ENCODE data around the gene MLH1. TPM values are rescaled to one million over a fixed set of nuclear protein-coding genes. Genes with fewer than 3 reads are reported as not detected.
"Not testable (repeated sequence)": the region's sequence is repeated elsewhere in the genome, so short reads cannot be mapped to it uniquely, and the experiment has no call there.

MLH1 gene
- total and polyA plus RNA-seq, 11 donors, result 26.0 to 58.4 (median 50.3) TPM

DNA sequence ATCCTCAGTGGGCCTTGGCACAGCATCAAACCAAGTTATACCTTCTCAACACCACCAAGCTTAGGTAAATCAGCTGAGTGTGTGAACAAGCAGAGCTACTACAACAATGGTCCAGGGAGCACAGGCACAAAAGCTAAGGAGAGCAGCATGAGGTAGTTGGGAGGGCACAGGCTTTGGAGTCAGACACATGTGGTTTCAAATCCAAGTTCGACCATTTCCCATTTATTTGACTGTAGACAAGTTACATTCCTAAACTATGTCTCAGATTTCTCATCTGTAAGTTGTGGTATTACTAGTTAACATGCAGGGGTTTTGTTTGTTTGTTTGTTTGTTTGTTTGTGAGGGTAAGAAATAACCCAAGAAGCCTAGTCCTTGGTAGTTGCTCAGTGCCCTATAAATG lies 46.9 kb downstream of the MLH1 start:
- Histone ChIP-seq H3K4me3 (no peak overlapping the region), H3K9me3 (peaks cover 0 to 18% (median 4%) of the 10 kb centered on the region in 12 donors), H3K36me3 (peaks cover 0 to 94% (median 66%) of the 10 kb centered on the region in 9 donors), H3K27ac (no peak overlapping the region), H3K27me3 (no peaks in the 10 kb centered on the region), H3K4me1 (peaks cover 0 to 21% (median 2%) of the 10 kb centered on the region in 12 donors)
- intact Hi-C loops (cut with DNase I), result no loop called here
- TF ChIP-seq POLR2A (IDR thresholded peaks at IDR 0.05), result no peak
- TF ChIP-seq, protein P1, sequence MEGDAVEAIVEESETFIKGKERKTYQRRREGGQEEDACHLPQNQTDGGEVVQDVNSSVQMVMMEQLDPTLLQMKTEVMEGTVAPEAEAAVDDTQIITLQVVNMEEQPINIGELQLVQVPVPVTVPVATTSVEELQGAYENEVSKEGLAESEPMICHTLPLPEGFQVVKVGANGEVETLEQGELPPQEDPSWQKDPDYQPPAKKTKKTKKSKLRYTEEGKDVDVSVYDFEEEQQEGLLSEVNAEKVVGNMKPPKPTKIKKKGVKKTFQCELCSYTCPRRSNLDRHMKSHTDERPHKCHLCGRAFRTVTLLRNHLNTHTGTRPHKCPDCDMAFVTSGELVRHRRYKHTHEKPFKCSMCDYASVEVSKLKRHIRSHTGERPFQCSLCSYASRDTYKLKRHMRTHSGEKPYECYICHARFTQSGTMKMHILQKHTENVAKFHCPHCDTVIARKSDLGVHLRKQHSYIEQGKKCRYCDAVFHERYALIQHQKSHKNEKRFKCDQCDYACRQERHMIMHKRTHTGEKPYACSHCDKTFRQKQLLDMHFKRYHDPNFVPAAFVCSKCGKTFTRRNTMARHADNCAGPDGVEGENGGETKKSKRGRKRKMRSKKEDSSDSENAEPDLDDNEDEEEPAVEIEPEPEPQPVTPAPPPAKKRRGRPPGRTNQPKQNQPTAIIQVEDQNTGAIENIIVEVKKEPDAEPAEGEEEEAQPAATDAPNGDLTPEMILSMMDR (IDR thresholded peaks at IDR 0.05), result no peak
- DNase-seq (no peak), ATAC-seq (no peak)
- WGBS, 4 donors, result 98 to 100% (median 100%) methylated on average over 1 of the region's 1 CpG

DNA sequence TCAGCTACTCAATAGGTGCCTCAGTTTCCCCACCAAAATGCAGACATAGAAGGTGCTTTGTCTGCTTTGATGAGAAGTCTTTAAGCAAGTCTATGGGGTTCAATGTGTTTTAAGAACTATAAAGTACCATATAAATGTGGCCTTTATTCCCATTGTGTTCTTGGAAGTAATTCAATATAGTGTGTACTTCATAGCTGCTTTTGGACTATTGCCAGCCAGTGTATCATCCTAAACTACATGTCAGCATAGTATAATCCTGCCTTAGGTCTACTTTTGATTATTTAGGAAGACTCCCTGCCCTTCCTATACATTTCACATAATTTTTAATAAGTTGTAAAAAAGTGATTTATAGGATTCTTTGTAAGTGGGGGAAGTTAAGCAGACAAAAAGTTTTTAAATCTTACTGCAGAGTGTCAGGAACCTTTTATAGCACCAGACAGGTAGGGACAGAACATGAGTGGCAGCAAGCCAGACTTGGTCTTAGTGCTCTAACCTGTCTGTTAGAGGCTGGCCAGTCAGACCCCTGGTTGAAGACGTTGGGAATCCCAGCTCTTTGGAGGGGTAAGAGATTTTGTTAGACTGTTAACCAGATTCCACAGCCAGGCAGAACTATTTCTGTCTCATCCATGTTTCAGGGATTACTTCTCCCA lies 48.4 kb downstream of the MLH1 start:
- ATAC-seq (peak in 3 of 4 donors; percentile 38 to 46 (median 41)), DNase-seq (no peak)
- H3K4me1 ChIP-seq, result peaks cover 0 to 21% (median 2%) of the 10 kb centered on the region in 12 donors
- no peak for TF ChIP-seq POLR2A (IDR thresholded peaks at IDR 0.05)
- TF ChIP-seq, protein P1 (IDR thresholded peaks at IDR 0.05), result no peak
- WGBS, 4 donors, result 37 to 41% (median 38%) methylated on average over 1 of the region's 1 CpG
- H3K36me3 ChIP-seq, result peaks cover 0 to 94% (median 67%) of the 10 kb centered on the region in 9 donors
- no peak overlapping the region for H3K4me3 ChIP-seq
- H3K9me3 ChIP-seq, result peaks cover 0 to 4% (median 0%) of the 10 kb centered on the region in 12 donors
- H3K27me3 ChIP-seq, result no peaks in the 10 kb centered on the region
- H3K27ac ChIP-seq, result peak overlapping the region in 1 of 12 donors; percentile 6
- intact Hi-C loops (cut with DNase I), result no loop called here

- H3K4me3 ChIP-seq; DNase-seq; H3K9me3 ChIP-seq; intact Hi-C loops (cut with DNase I); H3K27me3 ChIP-seq; H3K27ac ChIP-seq: not testable (repeated sequence)
- Histone ChIP-seq H3K4me1 (peaks cover 0 to 21% (median 2%) of the 10 kb centered on the region in 12 donors), H3K36me3 (peaks cover 0 to 94% (median 66%) of the 10 kb centered on the region in 9 donors)
- WGBS, 4 donors, result 55 to 63% (median 57%) methylated on average over 3 of the region's 3 CpGs
- ATAC-seq, result peak in 1 of 4 donors; percentile 44
Measured at GRCh38 chr3:37042712-37043111, 49.4 kb downstream of the MLH1 start.

DNA sequence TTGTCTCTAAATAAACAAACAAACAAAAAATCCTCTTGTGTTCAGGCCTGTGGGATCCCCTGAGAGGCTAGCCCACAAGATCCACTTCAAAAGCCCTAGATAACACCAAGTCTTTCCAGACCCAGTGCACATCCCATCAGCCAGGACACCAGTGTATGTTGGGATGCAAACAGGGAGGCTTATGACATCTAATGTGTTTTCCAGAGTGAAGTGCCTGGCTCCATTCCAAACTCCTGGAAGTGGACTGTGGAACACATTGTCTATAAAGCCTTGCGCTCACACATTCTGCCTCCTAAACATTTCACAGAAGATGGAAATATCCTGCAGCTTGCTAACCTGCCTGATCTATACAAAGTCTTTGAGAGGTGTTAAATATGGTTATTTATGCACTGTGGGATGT lies 57.0 kb downstream of the MLH1 start:
- Histone ChIP-seq H3K4me1 (peaks cover 11 to 51% (median 38%) of the 10 kb centered on the region in 12 donors), H3K27me3 (no peaks in the 10 kb centered on the region), H3K4me3 (no peak overlapping the region), H3K27ac (peak overlapping the region in 11 of 12 donors; percentile 25 to 90 (median 60)), H3K36me3 (peaks cover 0 to 96% (median 80%) of the 10 kb centered on the region in 9 donors), H3K9me3 (no peaks in the 10 kb centered on the region)
- TF ChIP-seq, protein P1 (IDR thresholded peaks at IDR 0.05), result no peak
- no peak for TF ChIP-seq POLR2A (IDR thresholded peaks at IDR 0.05)
- peak in 4 of 5 donors; percentile 70 to 77 (median 75) for DNase-seq
- 0 to 36% (median 14%) methylated on average over 1 of the region's 1 CpG for WGBS, 4 donors
- ATAC-seq, result peak; percentile 42 to 63 (median 53)
- intact Hi-C loops (cut with DNase I), result loop anchor here in 3 of 10 donors (5.0 to 10.0 kb wide), 3 partner anchors 33 to 58 kb away; partner anchors contain the start of genes EPM2AIP1 (in 2 of the 3) and MLH1 (in 2 of the 3)

All from heart left ventricle (tissue), 16 donors.